Spleen (tissue), 11 donors: ENCODE data around the gene ACBD5. TPM values are rescaled to one million over a fixed set of nuclear protein-coding genes. Genes with fewer than 3 reads are reported as not detected.

Experiments used
- DNase-seq: peaks from one replicate; pipeline ENCODE4 v3.0.0-alpha.2; 2020
- H3K27ac ChIP-seq, 8 donors: fragments of 200-600 bp; sonication (generic) in 7 of 8; 1 replicate in 4 of 8; 2 replicates in 4 of 8; pipeline versions ENCODE4 v1.5.0 to v1.8.0; 2016 to 2021; ENCODE audit warnings: inconsistent platforms in 4 of 8, mild to moderate bottlenecking in 4 of 8, moderate library complexity in 1 of 8
- H3K27me3 ChIP-seq, 7 donors: fragments of 200-600 bp; sonication (generic) in 6 of 7; replicated peaks in 1 of 7; 1 replicate in 4 of 7; 2 replicates in 3 of 7; pipeline versions ENCODE4 v1.5.0 to v1.8.0; 2016 to 2021; ENCODE audit warnings: inconsistent platforms in 3 of 7, mild to moderate bottlenecking in 1 of 7
- H3K36me3 ChIP-seq, 6 donors: fragments of 200-600 bp; sonication (generic) in 5 of 6; 1 replicate in 4 of 6; 2 replicates in 2 of 6; pipeline versions ENCODE4 v1.5.0 to v1.8.0; 2016 to 2021; ENCODE audit warnings: inconsistent platforms in 2 of 6
- H3K4me1 ChIP-seq, 6 donors: fragments of 200-600 bp; sonication (generic) in 5 of 6; 1 replicate in 3 of 6; 2 replicates in 3 of 6; pipeline versions ENCODE4 v1.5.0 to v1.8.0; 2016 to 2021; ENCODE audit warnings: inconsistent platforms in 3 of 6
- H3K4me3 ChIP-seq, 8 donors: fragments of 200-600 bp; sonication (generic) in 7 of 8; 1 replicate in 4 of 8; 2 replicates in 4 of 8; pipeline versions ENCODE4 v1.5.0 to v1.8.0; 2016 to 2021; ENCODE audit warnings: inconsistent platforms in 4 of 8, mild to moderate bottlenecking in 4 of 8, moderate library complexity in 2 of 8
- H3K9me3 ChIP-seq, 8 donors: fragments of 200-600 bp; sonication (generic) in 7 of 8; 1 replicate in 4 of 8; 2 replicates in 4 of 8; pipeline versions ENCODE4 v1.5.0 to v1.8.0; 2016 to 2021; ENCODE audit warnings: inconsistent platforms in 4 of 8
- CTCF ChIP-seq, 11 experiments: fragments of 200-600 bp in 7 of 11; fragments of 450-650 bp in 4 of 11; sonication (generic) in 4 of 11; IDR thresholded peaks in 8 of 11; conservative IDR thresholded peaks in 3 of 11; 1 replicate in 7 of 11; 2 replicates in 4 of 11; pipeline versions ENCODE4 v1.4.0 to v1.8.0; 2016 to 2021; ENCODE audit warnings: antibody characterized with exemption in 11 of 11, inconsistent platforms in 4 of 11, mild to moderate bottlenecking in 1 of 11
- POLR2A ChIP-seq, 3 donors: fragments of 450-650 bp; IDR thresholded peaks; one replicate each; pipeline ENCODE4 v1.5.1; 2017; ENCODE audit warnings: antibody characterized with exemption in 3 of 3, mild to moderate bottlenecking in 1 of 3
- POLR2AphosphoS5 ChIP-seq, 3 donors: sonication (generic); formaldehyde crosslinking; IDR thresholded peaks; one replicate each; pipeline ENCODE4 v1.5.1; 2017; ENCODE audit warnings: antibody characterized with exemption in 3 of 3
- WGBS, 5 donors: extraction: QIAGEN DNeasy Blood & Tissue Kit in 3 of 5; methylation state at CpG; one replicate each; pipeline versions ENCODE4 v1.1.5 to v1.1.7; 2013 to 2018; 5-methylcytosine and 5-hydroxymethylcytosine counted together
- intact Hi-C: fragments of 100-400 bp; cut with DNase I; formaldehyde crosslinking; loops from one replicate; pipeline ENCODE4 v1.15.0; 2023; ENCODE audit warnings: low total_unique reads
- polyA plus RNA-seq, 3 donors: library from polyadenylated mRNA; stranded (reverse); fragments of 200-250 nt; gene quantifications; one replicate each; pipeline ENCODE4 v1.2.1, GENCODE V29; 2013
- total RNA-seq, 7 donors: library from RNA; depleted of rRNA in 3 of 7; stranded (reverse); fragments of >200 nt in 3 of 7; fragmentation: NEBNext Ultra II Directional in 4 of 7; extraction: Animal tissue kit (Norgen Biotek cat#: 25700) in 4 of 7; gene quantifications; one replicate each; pipeline versions ENCODE4 v1.1.0 to v1.2.1, GENCODE V29; 2016 to 2021
- donor health status: healthy with polysubstance abuse.
- donor health status: DM: no; HTN: no; CAD: no; lungs with moderate emphysema.
- donor health status: DM: no; HTN: no; CAD: no.
- donor health status: Bipolar disorder and iron deficiency.
- donor health status: healthy.
- donor health status: DM: no; HTN: no; CAD: no.
- donor health status: DM: yes; HTN: yes; CAD: no.

Gene ACBD5
- total and polyA plus RNA-seq, 10 donors: 7.7 to 31.2 (median 22.2) TPM

GRCh38 chr10:27155066-27155754, 85.4 kb downstream of the ACBD5 start, which contains the start of gene MASTL:
Gene MASTL, plus strand, starts transcription at chr10:27155352. Its CDS starts 75 bp downstream, at chr10:27155427.
- Histone ChIP-seq H3K36me3 (peaks cover 0 to 33% (median 16%) of the 10 kb centered on the region in 6 donors), H3K4me3 (peak within 1 kb of the TSS; percentile 63 to 95 (median 83)), H3K27ac (peak within 1 kb of the TSS; percentile 97 to 100 (median 100)), H3K9me3 (no peaks in the 10 kb centered on the region), H3K27me3 (no peaks in the 10 kb centered on the region), H3K4me1 (peaks cover 12 to 64% (median 40%) of the 10 kb centered on the region in 6 donors)
- TF ChIP-seq CTCF (IDR thresholded peaks at IDR 0.05 in 8 of 11, conservative IDR thresholded peaks at IDR 0.05 in 3 of 11): no peak
- peak in 2 of 3 donors; percentile 83 to 96 for TF ChIP-seq POLR2A (IDR thresholded peaks at IDR 0.05)
- peak; percentile 99 for TF ChIP-seq POLR2AphosphoS5 (IDR thresholded peaks at IDR 0.05)
- WGBS, 5 donors: 0 to 1% (median 0%) methylated on average over 24 to 55 of the region's 55 CpGs
- DNase-seq: peak; percentile 98
- intact Hi-C loops: loop anchor here (10.0 kb wide), 1 partner anchor 50 kb away; the partner anchor contains the start of gene ANKRD26

- Histone ChIP-seq H3K36me3 (peaks cover 0 to 30% (median 8%) of the 10 kb centered on the region in 6 donors), H3K4me1 (peaks cover 13 to 76% (median 46%) of the 10 kb centered on the region in 6 donors), H3K27ac (peak overlapping the region; percentile 97 to 100 (median 100)), H3K4me3 (peak overlapping the region; percentile 63 to 95 (median 83)), H3K9me3 (no peaks in the 10 kb centered on the region), H3K27me3 (no peaks in the 10 kb centered on the region)
- DNase-seq: no peak
- TF ChIP-seq POLR2AphosphoS5 (IDR thresholded peaks at IDR 0.05) (no peak), CTCF (IDR thresholded peaks at IDR 0.05 in 8 of 11, conservative IDR thresholded peaks at IDR 0.05 in 3 of 11) (no peak), POLR2A (IDR thresholded peaks at IDR 0.05) (no peak)
- WGBS, 5 donors: 0 to 1% (median 1%) methylated on average over 18 of the region's 18 CpGs
- intact Hi-C loops: loop anchor here (10.0 kb wide), 1 partner anchor 49 kb away; the partner anchor contains the start of gene ANKRD26
These were observed 86.8 kb downstream of the ACBD5 start for GRCh38 chr10:27153845-27154193.

- DNase-seq: no peak
- Histone ChIP-seq H3K27me3 (no peaks in the 10 kb centered on the region), H3K4me1 (peaks cover 13 to 81% (median 49%) of the 10 kb centered on the region in 6 donors), H3K36me3 (peaks cover 0 to 30% (median 8%) of the 10 kb centered on the region in 6 donors), H3K4me3 (peak overlapping the region; percentile 63 to 95 (median 83)), H3K9me3 (no peaks in the 10 kb centered on the region), H3K27ac (peak overlapping the region; percentile 97 to 100 (median 100))
- TF ChIP-seq CTCF (IDR thresholded peaks at IDR 0.05 in 8 of 11, conservative IDR thresholded peaks at IDR 0.05 in 3 of 11) (no peak), POLR2AphosphoS5 (IDR thresholded peaks at IDR 0.05) (no peak), POLR2A (IDR thresholded peaks at IDR 0.05) (no peak)
- 3 to 5% (median 4%) methylated on average over 6 of the region's 6 CpGs for WGBS, 5 donors
- intact Hi-C loops: loop anchor here (10.0 kb wide), 1 partner anchor 49 kb away; the partner anchor contains the start of gene ANKRD26
These were observed 87.3 kb downstream of the ACBD5 start for GRCh38 chr10:27153329-27153728.

GRCh38 chr10:27152687-27153086, 87.9 kb downstream of the ACBD5 start:
- TF ChIP-seq POLR2A (IDR thresholded peaks at IDR 0.05) (no peak), POLR2AphosphoS5 (IDR thresholded peaks at IDR 0.05) (no peak), CTCF (IDR thresholded peaks at IDR 0.05 in 8 of 11, conservative IDR thresholded peaks at IDR 0.05 in 3 of 11) (no peak)

More at GRCh38 chr10:27152687-27153086, 87.9 kb downstream of the ACBD5 start:
- Histone ChIP-seq H3K9me3 (no peaks in the 10 kb centered on the region), H3K4me3 (peak overlapping the region in 6 of 8 donors; percentile 63 to 95 (median 81)), H3K4me1 (peaks cover 13 to 82% (median 49%) of the 10 kb centered on the region in 6 donors), H3K36me3 (peaks cover 0 to 33% (median 14%) of the 10 kb centered on the region in 6 donors), H3K27ac (no peak overlapping the region), H3K27me3 (no peaks in the 10 kb centered on the region)
- no peak for DNase-seq
- intact Hi-C loops: loop anchor here (10.0 kb wide), 1 partner anchor 48 kb away; the partner anchor contains the start of gene ANKRD26
